Activated CD4-positive, alpha-beta T cell treated with anti-CD3 and anti-CD28 coated beads, Interleukin-2, Interleukin-6, amounts not matched to agents 100 ng/mL and 50 ng/mL, durations not matched to agents 16 hours and 8 hours (primary cell): ENCODE data around the gene VAMP8.
"Not testable (repeated sequence)": the region's sequence is repeated elsewhere in the genome, so short reads cannot be mapped to it uniquely, and the experiment has no call there.

Experiments used
- DNase-seq: peaks from one replicate; pipeline ENCODE4 v3.0.0-alpha.2; 2020

Gene VAMP8

GRCh38 chr2:85547859-85548607, 29.4 kb upstream of the VAMP8 start:
- DNase-seq, result no peak

- no peak for DNase-seq
These were observed 28.8 kb upstream of the VAMP8 start for GRCh38 chr2:85548608-85548900.

GRCh38 chr2:85549095-85549494, 28.3 kb upstream of the VAMP8 start:
- DNase-seq, result no peak

GRCh38 chr2:85549826-85550225, 27.6 kb upstream of the VAMP8 start:
- no peak for DNase-seq

- no peak for DNase-seq
These were observed 26.9 kb upstream of the VAMP8 start for GRCh38 chr2:85550486-85550885.

GRCh38 chr2:85551698-85552678, 25.4 kb upstream of the VAMP8 start:
- peak; percentile 89 for DNase-seq

- DNase-seq, result no peak
These were observed 24.2 kb upstream of the VAMP8 start for GRCh38 chr2:85553184-85553583.

- no peak for DNase-seq
These were observed 22.3 kb upstream of the VAMP8 start for GRCh38 chr2:85554980-85555612.

GRCh38 chr2:85557130-85557529, 20.3 kb upstream of the VAMP8 start:
- DNase-seq, result no peak

- no peak for DNase-seq
These were observed 19.2 kb upstream of the VAMP8 start for GRCh38 chr2:85558160-85558559.

GRCh38 chr2:85560403-85560726, 17.0 kb upstream of the VAMP8 start:
- not testable (repeated sequence) for DNase-seq

- DNase-seq, result no peak
These were observed 16.5 kb upstream of the VAMP8 start for GRCh38 chr2:85560812-85561279.

- DNase-seq, result peak; percentile 98
These were observed 15.8 kb upstream of the VAMP8 start, which contains the start of gene GGCX for GRCh38 chr2:85561280-85562212. Gene GGCX, minus strand, starts transcription at chr2:85561493. Its CDS starts 65 bp downstream, at chr2:85561428.

- no peak for DNase-seq
These were observed 13.2 kb upstream of the VAMP8 start for GRCh38 chr2:85564144-85564563.

GRCh38 chr2:85566265-85566664, 11.1 kb upstream of the VAMP8 start:
- no peak for DNase-seq

- no peak for DNase-seq
These were observed 1.6 kb upstream of the VAMP8 start for GRCh38 chr2:85575739-85576138.

- no peak for DNase-seq
These were observed 362 bp upstream of the VAMP8 start for GRCh38 chr2:85577063-85577385.

GRCh38 chr2:85578243-85579180, 1.1 kb downstream of the VAMP8 start:
- DNase-seq, result no peak

- DNase-seq, result no peak
These were observed 2.0 kb downstream of the VAMP8 start for GRCh38 chr2:85579266-85579935.

- DNase-seq, result no peak
These were observed 2.8 kb downstream of the VAMP8 start for GRCh38 chr2:85580206-85580605.

- no peak for DNase-seq
These were observed 5.1 kb downstream of the VAMP8 start for GRCh38 chr2:85582492-85582891.
